Measurements from ENCODE around the gene CSNK1D. TPM values are rescaled to one million over a fixed set of nuclear protein-coding genes. Genes with fewer than 3 reads are reported as not detected.

The CSNK1D gene
- total RNA-seq, 2 donors from 2014 or later, result 37.6 to 116 TPM

- 55 to 77% methylated on average over 5 to 17 of the region's 19 CpGs for WGBS, 2 donors
- Histone ChIP-seq H3K4me3 (no peak overlapping the region), H3K36me3 (replicated peaks in 1 of 2; ENCODE audit: insufficient read depth in 1 of 2, low read depth in 2 of 2) (peaks cover 0 to 3% of the 10 kb centered on the region in 2 donors), H3K27ac (no peak overlapping the region), H3K9me3 (no peaks in the 10 kb centered on the region), H3K4me1 (peaks cover 48% of the 10 kb centered on the region), H3K27me3 (peaks cover 0 to 1% of the 10 kb centered on the region in 2 donors)
- DNase-seq, result no peak
- ATAC-seq, result no peak
- TF ChIP-seq, protein P1, sequence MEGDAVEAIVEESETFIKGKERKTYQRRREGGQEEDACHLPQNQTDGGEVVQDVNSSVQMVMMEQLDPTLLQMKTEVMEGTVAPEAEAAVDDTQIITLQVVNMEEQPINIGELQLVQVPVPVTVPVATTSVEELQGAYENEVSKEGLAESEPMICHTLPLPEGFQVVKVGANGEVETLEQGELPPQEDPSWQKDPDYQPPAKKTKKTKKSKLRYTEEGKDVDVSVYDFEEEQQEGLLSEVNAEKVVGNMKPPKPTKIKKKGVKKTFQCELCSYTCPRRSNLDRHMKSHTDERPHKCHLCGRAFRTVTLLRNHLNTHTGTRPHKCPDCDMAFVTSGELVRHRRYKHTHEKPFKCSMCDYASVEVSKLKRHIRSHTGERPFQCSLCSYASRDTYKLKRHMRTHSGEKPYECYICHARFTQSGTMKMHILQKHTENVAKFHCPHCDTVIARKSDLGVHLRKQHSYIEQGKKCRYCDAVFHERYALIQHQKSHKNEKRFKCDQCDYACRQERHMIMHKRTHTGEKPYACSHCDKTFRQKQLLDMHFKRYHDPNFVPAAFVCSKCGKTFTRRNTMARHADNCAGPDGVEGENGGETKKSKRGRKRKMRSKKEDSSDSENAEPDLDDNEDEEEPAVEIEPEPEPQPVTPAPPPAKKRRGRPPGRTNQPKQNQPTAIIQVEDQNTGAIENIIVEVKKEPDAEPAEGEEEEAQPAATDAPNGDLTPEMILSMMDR (IDR thresholded peaks at IDR 0.05), result no peak
- TF ChIP-seq POLR2A (IDR thresholded peaks at IDR 0.05), result no peak
- intact Hi-C loops (cut with DNase I), result loop anchor here (5.0 kb wide), 1 partner anchor 87 kb away; no protein-coding TSS in a partner anchor
Measured at GRCh38 chr17:82235056-82235774, 38.3 kb downstream of the CSNK1D start.

GRCh38 chr17:82234211-82235055, 39.1 kb downstream of the CSNK1D start:
- Histone ChIP-seq H3K4me1 (peaks cover 44% of the 10 kb centered on the region), H3K27ac (no peak overlapping the region), H3K36me3 (replicated peaks in 1 of 2; ENCODE audit: insufficient read depth in 1 of 2, low read depth in 2 of 2) (peaks cover 0 to 2% of the 10 kb centered on the region in 2 donors), H3K9me3 (no peaks in the 10 kb centered on the region), H3K4me3 (no peak overlapping the region), H3K27me3 (peaks cover 0 to 8% of the 10 kb centered on the region in 2 donors)
- TF ChIP-seq, protein P1 (IDR thresholded peaks at IDR 0.05), result no peak
- no peak for TF ChIP-seq POLR2A (IDR thresholded peaks at IDR 0.05)
- intact Hi-C loops (cut with DNase I), result loop anchor here (5.0 kb wide), 1 partner anchor 88 kb away; no protein-coding TSS in a partner anchor
- DNase-seq, result no peak
- 60 to 73% methylated on average over 8 to 26 of the region's 26 CpGs for WGBS, 2 donors
- no peak for ATAC-seq

GRCh38 chr17:82232876-82233785, 40.4 kb downstream of the CSNK1D start:
- no peaks in the 10 kb centered on the region for H3K9me3 ChIP-seq
- DNase-seq (no peak), ATAC-seq (no peak)
- H3K36me3 ChIP-seq (replicated peaks in 1 of 2; ENCODE audit: insufficient read depth in 1 of 2, low read depth in 2 of 2), result no peaks in the 10 kb centered on the region
- 69 to 79% methylated on average over 8 to 20 of the region's 21 CpGs for WGBS, 2 donors
- intact Hi-C loops (cut with DNase I), result no loop called here
- H3K27me3 ChIP-seq, result peaks cover 0 to 17% of the 10 kb centered on the region in 2 donors
- peaks cover 43% of the 10 kb centered on the region for H3K4me1 ChIP-seq
- H3K4me3 ChIP-seq, result no peak overlapping the region
- H3K27ac ChIP-seq, result no peak overlapping the region
- TF ChIP-seq, protein P1 (IDR thresholded peaks at IDR 0.05), result no peak
- TF ChIP-seq POLR2A (IDR thresholded peaks at IDR 0.05), result no peak

- 85 to 90% methylated on average over 10 to 19 of the region's 21 CpGs for WGBS, 2 donors
- H3K27me3 ChIP-seq, result peaks cover 0 to 20% of the 10 kb centered on the region in 2 donors
- no peaks in the 10 kb centered on the region for H3K36me3 ChIP-seq (replicated peaks in 1 of 2; ENCODE audit: insufficient read depth in 1 of 2, low read depth in 2 of 2)
- H3K4me3 ChIP-seq, result no peak overlapping the region
- peak in 1 of 3 donors; percentile 2 for TF ChIP-seq POLR2A (IDR thresholded peaks at IDR 0.05)
- TF ChIP-seq, protein P1 (IDR thresholded peaks at IDR 0.05), result no peak
- peaks cover 43% of the 10 kb centered on the region for H3K4me1 ChIP-seq
- no peaks in the 10 kb centered on the region for H3K9me3 ChIP-seq
- intact Hi-C loops (cut with DNase I), result no loop called here
- no peak for ATAC-seq
- H3K27ac ChIP-seq, result peak overlapping the region in 2 of 4 donors; percentile 65 to 72
- DNase-seq, result no peak
Measured at GRCh38 chr17:82232322-82232820, 41.1 kb downstream of the CSNK1D start.

Data from body of pancreas (tissue), 4 donors.